Measurements from ENCODE around the gene NMT2. TPM values are rescaled to one million over a fixed set of nuclear protein-coding genes. Genes with fewer than 3 reads are reported as not detected.
A peak's percentile ranks its signal among the peaks of the same experiment; 100 is the strongest.

The NMT2 gene
- total RNA-seq, 1 donor from 2014 or later = 15.2 TPM

DNA sequence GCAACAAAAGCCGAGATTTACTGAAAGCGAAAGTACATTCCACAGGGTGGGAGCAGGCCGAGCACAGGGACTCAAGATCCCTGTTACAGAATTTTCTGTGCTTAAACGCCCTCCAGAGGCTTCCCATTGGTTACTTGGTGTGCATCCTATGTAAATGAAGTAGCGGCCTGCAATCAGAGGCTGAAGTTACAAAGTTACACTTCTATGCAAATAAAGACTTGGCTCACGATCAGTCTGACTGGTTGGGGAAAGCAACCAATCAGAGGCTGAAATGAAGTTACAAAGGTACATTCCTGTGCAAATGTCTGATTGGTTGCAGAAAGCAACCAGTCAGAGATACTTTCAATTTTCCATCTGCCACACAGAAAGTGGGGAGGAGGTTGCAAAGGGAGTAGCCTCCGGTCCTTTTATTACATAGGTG lies 84.0 kb downstream of the NMT2 start:
- Histone ChIP-seq H3K9me3 (no peaks in the 10 kb centered on the region), H3K27me3 (no peaks in the 10 kb centered on the region), H3K4me1 (peaks cover 18% of the 10 kb centered on the region), H3K36me3 (no peaks in the 10 kb centered on the region), H3K27ac (peak overlapping the region; percentile 30), H3K4me3 (peak overlapping the region; percentile 38 to 54)
- intact Hi-C loops (cut with DNase I) = no loop called here
- TF ChIP-seq POLR2A (IDR thresholded peaks at IDR 0.05) = no peak
- peak in 1 of 2 donors; percentile 62 for TF ChIP-seq POLR2AphosphoS5 (IDR thresholded peaks at IDR 0.05; ENCODE audit: insufficient read depth in 1 of 2, low read depth in 1 of 2)
- DNase-seq (ENCODE audit: extremely low spot score in 2 of 2) = no peak

DNA sequence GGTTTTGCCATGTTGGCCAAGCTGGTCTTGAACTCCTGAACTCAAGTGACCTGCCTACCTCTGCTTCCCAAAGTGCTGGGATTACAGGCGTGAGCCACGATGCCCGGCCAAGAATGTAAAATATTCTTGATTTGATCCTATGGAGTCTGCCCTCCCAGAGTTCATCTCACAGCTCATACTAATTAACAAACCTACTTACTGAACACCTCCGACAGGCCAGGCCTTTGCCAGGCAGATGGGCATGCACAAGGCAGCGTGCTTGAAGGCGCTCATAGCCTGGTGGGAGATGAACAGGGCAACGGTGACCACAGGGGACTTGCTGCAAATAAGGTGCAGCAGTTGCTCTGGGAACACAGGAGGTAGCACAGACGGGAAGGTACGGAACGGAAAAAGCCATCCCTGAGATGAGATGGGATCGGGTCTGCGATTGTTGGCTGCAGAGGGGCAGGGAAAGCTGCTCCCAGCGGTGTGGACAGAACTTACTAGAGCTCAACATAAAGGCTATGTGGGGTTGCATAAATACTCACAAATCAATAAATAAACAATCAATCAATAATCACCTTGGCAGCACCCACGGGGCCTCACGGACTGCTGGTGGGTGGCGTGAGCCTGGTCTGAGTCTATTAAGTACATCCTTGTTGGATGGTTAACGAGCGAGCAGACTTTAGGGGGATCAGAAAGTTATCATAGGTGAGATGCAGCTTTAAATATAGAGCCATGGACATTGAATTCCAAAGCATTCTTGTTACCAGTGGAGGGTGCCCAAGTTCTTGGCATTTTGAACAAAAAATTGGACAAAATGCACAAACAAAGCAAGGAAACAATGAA lies 84.6 kb downstream of the NMT2 start:
- H3K27ac ChIP-seq = peak overlapping the region; percentile 30
- no peaks in the 10 kb centered on the region for H3K36me3 ChIP-seq
- peaks cover 18% of the 10 kb centered on the region for H3K4me1 ChIP-seq
- DNase-seq (ENCODE audit: extremely low spot score in 2 of 2) = no peak
- peak overlapping the region; percentile 38 to 54 for H3K4me3 ChIP-seq
- no peaks in the 10 kb centered on the region for H3K9me3 ChIP-seq
- intact Hi-C loops (cut with DNase I) = no loop called here
- H3K27me3 ChIP-seq = no peaks in the 10 kb centered on the region
- TF ChIP-seq, protein P1, sequence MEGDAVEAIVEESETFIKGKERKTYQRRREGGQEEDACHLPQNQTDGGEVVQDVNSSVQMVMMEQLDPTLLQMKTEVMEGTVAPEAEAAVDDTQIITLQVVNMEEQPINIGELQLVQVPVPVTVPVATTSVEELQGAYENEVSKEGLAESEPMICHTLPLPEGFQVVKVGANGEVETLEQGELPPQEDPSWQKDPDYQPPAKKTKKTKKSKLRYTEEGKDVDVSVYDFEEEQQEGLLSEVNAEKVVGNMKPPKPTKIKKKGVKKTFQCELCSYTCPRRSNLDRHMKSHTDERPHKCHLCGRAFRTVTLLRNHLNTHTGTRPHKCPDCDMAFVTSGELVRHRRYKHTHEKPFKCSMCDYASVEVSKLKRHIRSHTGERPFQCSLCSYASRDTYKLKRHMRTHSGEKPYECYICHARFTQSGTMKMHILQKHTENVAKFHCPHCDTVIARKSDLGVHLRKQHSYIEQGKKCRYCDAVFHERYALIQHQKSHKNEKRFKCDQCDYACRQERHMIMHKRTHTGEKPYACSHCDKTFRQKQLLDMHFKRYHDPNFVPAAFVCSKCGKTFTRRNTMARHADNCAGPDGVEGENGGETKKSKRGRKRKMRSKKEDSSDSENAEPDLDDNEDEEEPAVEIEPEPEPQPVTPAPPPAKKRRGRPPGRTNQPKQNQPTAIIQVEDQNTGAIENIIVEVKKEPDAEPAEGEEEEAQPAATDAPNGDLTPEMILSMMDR (IDR thresholded peaks at IDR 0.05) = no peak
- TF ChIP-seq POLR2A (IDR thresholded peaks at IDR 0.05) (no peak), POLR2AphosphoS5 (IDR thresholded peaks at IDR 0.05; ENCODE audit: insufficient read depth in 1 of 2, low read depth in 1 of 2) (no peak)

DNA sequence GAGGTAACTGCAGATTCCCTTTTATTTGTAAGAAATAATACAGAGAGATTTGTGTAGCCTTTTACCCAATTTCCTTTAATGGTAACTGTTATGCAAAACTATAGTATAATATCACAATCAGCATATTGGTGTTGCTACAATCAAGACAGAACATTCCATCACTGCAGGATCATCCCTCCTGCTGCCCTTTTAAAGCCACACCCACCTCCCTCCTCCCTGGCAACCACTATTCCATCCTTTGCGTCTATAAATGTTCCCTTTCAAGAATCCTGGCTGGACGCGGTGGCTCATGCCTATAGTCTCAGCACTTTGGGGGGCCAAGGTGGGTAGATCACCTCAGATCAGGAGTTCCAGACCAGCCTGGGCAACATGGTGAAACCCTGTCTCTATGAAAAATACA lies 93.1 kb downstream of the NMT2 start:
- DNase-seq (ENCODE audit: extremely low spot score in 2 of 2) = no peak
- intact Hi-C loops (cut with DNase I) = no loop called here
- no peaks in the 10 kb centered on the region for H3K9me3 ChIP-seq
- H3K4me1 ChIP-seq = no peaks in the 10 kb centered on the region
- H3K36me3 ChIP-seq = no peaks in the 10 kb centered on the region
- H3K27me3 ChIP-seq = no peaks in the 10 kb centered on the region
- H3K4me3 ChIP-seq = no peak overlapping the region
- TF ChIP-seq POLR2A (IDR thresholded peaks at IDR 0.05) (no peak), POLR2AphosphoS5 (IDR thresholded peaks at IDR 0.05; ENCODE audit: insufficient read depth in 1 of 2, low read depth in 1 of 2) (no peak)
- TF ChIP-seq, protein P1 (IDR thresholded peaks at IDR 0.05) = no peak
- H3K27ac ChIP-seq = no peak overlapping the region

DNA sequence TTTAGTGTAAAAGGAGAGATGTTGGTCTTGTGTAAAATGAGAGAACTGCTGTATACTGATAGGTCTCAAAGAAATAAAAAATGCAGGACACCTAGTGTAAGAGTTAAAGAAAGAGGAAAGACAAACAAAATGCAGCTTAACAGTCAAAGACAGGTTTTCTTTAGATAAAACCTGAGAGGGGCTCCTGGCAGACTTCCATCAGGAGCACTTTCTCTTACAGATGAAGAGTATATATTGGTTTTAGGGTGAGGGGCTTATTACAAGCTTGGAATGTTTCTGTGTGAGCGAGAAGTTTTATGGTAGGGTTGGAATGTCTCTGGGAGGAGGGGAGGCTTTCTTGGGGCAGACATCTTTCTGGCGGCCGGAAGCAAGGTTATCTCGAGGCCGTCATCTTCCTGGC lies 96.1 kb downstream of the NMT2 start:
- H3K4me3 ChIP-seq = no peak overlapping the region
- DNase-seq (ENCODE audit: extremely low spot score in 2 of 2) = no peak
- no peak overlapping the region for H3K27ac ChIP-seq
- H3K36me3 ChIP-seq = no peaks in the 10 kb centered on the region
- intact Hi-C loops (cut with DNase I) = no loop called here
- TF ChIP-seq POLR2A (IDR thresholded peaks at IDR 0.05) = no peak
- no peak for TF ChIP-seq POLR2AphosphoS5 (IDR thresholded peaks at IDR 0.05; ENCODE audit: insufficient read depth in 1 of 2, low read depth in 1 of 2)
- TF ChIP-seq, protein P1 (IDR thresholded peaks at IDR 0.05) = no peak
- H3K4me1 ChIP-seq = no peaks in the 10 kb centered on the region
- no peaks in the 10 kb centered on the region for H3K27me3 ChIP-seq
- H3K9me3 ChIP-seq = no peaks in the 10 kb centered on the region

DNA sequence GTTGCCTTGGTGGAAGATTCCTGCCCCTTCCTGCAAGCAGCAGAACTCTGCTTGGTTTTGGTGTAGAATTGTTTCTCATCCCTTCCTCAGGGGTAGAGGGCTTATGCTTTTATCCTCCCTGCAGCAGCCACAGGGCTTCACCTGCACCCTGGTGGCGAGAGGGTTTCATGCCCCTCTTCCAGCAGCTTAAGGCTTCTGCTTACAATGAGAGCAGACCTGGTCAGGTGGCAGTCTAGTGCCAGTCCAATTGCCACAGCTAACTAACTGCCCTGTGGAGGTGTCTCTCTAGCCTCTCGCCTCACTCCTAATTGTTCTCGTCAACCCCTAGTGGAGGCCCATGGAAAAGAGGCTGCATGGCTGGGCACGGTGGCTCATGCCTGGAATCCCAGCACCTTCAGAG lies 99.3 kb downstream of the NMT2 start:
- Histone ChIP-seq H3K27ac (no peak overlapping the region), H3K36me3 (no peaks in the 10 kb centered on the region), H3K4me1 (no peaks in the 10 kb centered on the region), H3K4me3 (no peak overlapping the region), H3K9me3 (no peaks in the 10 kb centered on the region), H3K27me3 (no peaks in the 10 kb centered on the region)
- TF ChIP-seq POLR2AphosphoS5 (IDR thresholded peaks at IDR 0.05; ENCODE audit: insufficient read depth in 1 of 2, low read depth in 1 of 2) (no peak), POLR2A (IDR thresholded peaks at IDR 0.05) (no peak)
- TF ChIP-seq, protein P1 (IDR thresholded peaks at IDR 0.05) = no peak
- intact Hi-C loops (cut with DNase I) = no loop called here
- no peak for DNase-seq (ENCODE audit: extremely low spot score in 2 of 2)
